Dermis blood vessel endothelial cell (primary cell): ENCODE measurements around the gene MAPRE3. TPM values are rescaled to one million over a fixed set of nuclear protein-coding genes. Genes with fewer than 3 reads are reported as not detected.
"Not testable (repeated sequence)": the region's sequence is repeated elsewhere in the genome, so short reads cannot be mapped to it uniquely, and the experiment has no call there.

Experiments
- DNase-seq: peaks from one replicate; pipeline ENCODE4 v3.0.0; 2010
- total RNA-seq: library from RNA; depleted of rRNA; stranded (reverse); fragments of >200 nt; gene quantifications from 2 replicates; pipeline ENCODE4 v1.2.3, GENCODE V29; 2014

Gene MAPRE3
- total RNA-seq, 1 donor from 2014 or later: 0.17 TPM

DNA sequence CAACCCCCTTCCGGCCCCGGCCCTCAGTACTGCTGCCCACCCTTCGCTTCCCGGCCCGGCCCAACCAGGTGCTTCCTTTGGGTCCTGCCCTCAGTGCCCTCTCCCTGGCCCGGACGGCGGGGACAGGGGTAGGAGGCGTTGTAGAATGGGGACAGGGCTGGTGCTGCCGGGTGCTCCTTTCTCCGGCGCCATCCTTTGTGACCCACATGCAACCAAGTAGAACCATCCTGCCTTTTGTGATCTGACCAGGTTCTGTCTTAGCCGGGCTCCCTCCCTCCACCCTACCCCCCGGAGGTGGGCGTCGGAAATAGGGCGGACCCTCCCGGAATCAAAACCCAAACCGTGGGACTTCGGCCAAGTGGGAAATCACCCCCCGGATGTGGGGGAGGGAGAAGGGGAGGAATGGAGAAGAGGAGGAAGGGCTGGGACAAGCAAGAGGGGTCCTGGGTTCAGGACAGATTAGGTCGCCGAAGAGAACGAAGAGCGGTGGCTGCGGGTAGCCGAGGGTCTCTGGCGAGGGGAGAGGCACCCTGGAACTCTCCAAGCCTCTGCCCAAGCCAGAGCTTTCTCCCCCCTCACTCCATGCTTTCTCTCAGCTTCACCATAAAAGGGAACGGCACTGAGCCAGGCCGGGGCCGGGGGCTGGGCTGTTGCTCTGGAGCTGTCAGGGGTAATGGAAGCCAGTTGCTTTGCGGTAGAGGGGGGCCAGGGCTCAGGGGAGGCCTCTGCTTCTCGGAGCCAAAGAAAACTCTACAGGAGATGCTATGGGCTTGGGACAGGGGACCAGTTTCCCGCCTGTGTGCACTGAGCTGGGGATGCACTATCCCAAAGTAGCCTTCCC, 101.8 kb downstream of the MAPRE3 start:
- peak; percentile 49 for DNase-seq

DNA sequence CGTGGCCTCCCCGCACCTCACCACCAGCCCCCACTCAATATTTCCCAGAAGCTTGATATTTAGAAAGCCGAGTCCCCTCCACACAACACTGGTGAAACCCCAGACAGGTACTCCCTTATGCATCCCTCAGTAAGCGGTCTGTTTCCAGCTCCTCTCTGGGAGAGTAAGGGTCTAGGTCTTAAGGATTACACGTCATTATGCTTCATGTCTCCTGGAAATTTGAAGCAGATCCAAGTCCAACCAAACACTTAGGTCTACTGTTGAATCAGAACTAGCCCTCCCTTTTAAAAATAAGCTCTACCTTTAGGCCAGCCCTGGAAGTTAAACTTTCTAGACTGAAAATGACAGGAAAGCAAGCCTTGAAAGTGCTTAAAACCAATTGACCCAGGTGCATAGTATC, 102.5 kb downstream of the MAPRE3 start:
- no peak for DNase-seq

DNA sequence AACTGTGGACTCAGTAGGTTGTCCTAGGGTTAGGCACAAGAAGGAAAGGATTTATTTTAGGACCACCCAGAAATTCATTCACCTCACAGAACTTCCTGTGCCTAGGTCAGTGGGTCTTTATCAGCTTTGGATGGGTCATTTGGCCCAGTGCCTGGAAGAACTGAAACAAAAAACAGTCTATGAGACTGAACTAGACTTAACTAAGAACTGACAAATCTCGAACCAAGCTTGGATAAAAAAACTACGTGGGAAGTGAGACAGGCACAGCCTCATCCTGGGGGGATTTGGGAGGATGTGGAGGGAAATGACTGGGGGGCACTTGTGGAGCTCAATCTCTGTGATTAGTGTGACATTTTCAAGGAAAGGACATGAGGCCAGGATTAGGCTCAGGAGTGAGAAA, 103.3 kb downstream of the MAPRE3 start:
- no peak for DNase-seq

DNA sequence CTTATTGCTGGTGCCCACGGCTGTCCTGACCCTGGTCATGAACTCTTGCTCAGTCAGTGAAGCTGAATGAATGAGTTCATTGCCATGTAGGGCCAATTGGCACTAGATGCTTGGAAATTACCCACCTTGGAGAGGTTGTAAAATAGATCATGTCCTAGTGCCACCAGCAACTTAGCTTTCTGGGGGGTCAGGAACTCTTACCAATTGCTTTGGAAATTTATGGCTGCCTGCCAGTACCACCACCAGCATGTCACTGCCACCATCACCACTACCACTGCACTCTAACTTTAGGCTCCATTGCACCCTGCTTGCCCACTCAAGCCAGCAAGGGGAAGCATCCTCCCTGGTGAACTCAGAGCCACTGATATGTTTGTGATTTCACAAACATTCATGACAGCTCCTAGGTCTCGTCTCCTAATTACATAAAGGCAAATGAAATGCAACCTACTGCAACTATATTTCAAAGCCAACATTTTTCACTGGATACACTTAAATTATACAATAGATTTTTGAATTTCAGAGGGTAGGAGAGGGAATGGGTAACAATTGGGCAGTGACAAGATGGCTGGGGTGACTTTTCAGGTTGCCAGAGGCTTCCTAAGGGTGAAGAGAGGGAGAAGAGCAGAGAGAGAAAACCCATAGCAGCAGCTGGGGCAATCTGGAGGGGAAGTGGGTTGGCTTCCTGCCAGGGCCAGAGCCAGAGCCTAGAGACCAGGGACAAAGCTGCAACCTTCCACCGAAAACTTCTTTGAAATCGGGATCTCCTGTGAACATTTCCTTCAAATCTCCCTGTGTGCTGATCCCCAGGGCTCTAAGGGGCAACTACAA, 104.5 kb downstream of the MAPRE3 start:
- DNase-seq: peak; percentile 65

DNA sequence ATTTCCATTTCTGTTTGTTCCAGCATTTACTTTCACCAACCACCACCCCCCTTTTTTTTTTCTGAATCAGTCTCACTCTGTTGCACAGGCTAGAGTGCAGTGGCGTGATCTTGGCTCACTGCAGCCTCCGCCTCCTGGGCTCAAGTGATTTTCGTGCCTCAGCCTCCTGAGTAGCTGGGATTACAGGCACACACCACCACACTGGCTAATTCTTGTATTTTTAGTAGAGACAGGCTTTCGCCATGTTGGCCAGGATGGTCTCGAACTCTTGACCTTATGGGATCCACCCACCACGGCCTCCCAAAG, 105.1 kb downstream of the MAPRE3 start:
- not testable (repeated sequence) for DNase-seq

DNA sequence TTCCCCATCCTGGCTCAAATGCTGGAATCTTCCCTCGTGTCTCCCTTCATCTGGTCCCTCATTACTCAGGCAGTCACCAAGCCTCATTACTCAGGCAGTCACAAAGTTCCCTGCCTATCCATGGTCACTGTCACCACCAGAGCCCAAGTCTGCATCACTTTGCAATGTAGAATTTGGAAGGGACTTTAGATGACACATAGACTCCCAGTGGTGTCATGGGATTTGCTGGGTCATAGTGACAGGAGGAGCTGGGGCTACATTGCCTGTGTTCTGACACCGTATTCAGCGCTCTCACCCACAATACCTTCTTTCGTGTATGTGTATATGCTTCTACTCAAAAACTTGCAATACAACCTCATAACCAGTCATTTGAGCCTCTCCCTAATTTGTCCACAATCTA, 105.9 kb downstream of the MAPRE3 start:
- no peak for DNase-seq

Other genes starting within 250 kb of the MAPRE3 start
- gene SLC35F6, start 206.4 kb upstream of the MAPRE3 start, total RNA-seq: 36.2 and 52.8 TPM in 2 replicates
- 5.1 and 14.3 TPM in 2 replicates for gene CENPA, start 184.6 kb upstream of the MAPRE3 start, total RNA-seq
- gene DPYSL5, start 122.5 kb upstream of the MAPRE3 start, total RNA-seq: not detected in 2 replicates
- 23.5 and 33.4 TPM in 2 replicates for gene TMEM214, start 62.3 kb downstream of the MAPRE3 start, total RNA-seq
- 17.0 and 19.7 TPM in 2 replicates for gene AGBL5, start 81.0 kb downstream of the MAPRE3 start, total RNA-seq
- gene OST4, start 101.0 kb downstream of the MAPRE3 start, total RNA-seq: 323 and 569 TPM in 2 replicates
- 33.7 and 41.9 TPM in 2 replicates for gene EMILIN1, start 108.0 kb downstream of the MAPRE3 start, total RNA-seq
- 4.8 and 5.5 TPM in 2 replicates for gene KHK, start 116.1 kb downstream of the MAPRE3 start, total RNA-seq
- gene CGREF1, start 148.5 kb downstream of the MAPRE3 start, total RNA-seq: 4.8 TPM in 2 replicates
- not detected in 2 replicates for gene ABHD1, start 153.2 kb downstream of the MAPRE3 start, total RNA-seq
- gene PREB, start 164.0 kb downstream of the MAPRE3 start, total RNA-seq: 46.4 and 46.8 TPM in 2 replicates
- not detected in 2 replicates for gene PRR30, start 168.8 kb downstream of the MAPRE3 start, total RNA-seq
- not detected in 2 replicates for gene TCF23, start 178.4 kb downstream of the MAPRE3 start, total RNA-seq
- 111 and 181 TPM in 2 replicates for gene ATRAID, start 241.4 kb downstream of the MAPRE3 start, total RNA-seq
- 52.8 and 58.4 TPM in 2 replicates for gene SLC5A6, start 241.6 kb downstream of the MAPRE3 start, total RNA-seq
- 33.5 and 69.8 TPM in 2 replicates for gene CAD, start 246.7 kb downstream of the MAPRE3 start, total RNA-seq